ENCODE results near the gene TIGD1. TPM values are rescaled to one million over a fixed set of nuclear protein-coding genes. Genes with fewer than 3 reads are reported as not detected.

TIGD1 gene
- total and polyA plus RNA-seq, 7 donors: 2.3 to 6.8 (median 4.1) TPM

- ATAC-seq: no peak
- TF ChIP-seq CTCF (IDR thresholded peaks at IDR 0.05): no peak
- Histone ChIP-seq H3K27ac (no peak overlapping the region), H3K36me3 (ENCODE audit: insufficient read depth in 1 of 2, low read depth in 1 of 2) (peaks cover 0 to 25% of the 10 kb centered on the region in 2 donors), H3K4me3 (no peak overlapping the region), H3K4me1 (no peaks in the 10 kb centered on the region), H3K9me3 (no peaks in the 10 kb centered on the region), H3K27me3 (ENCODE audit: insufficient read depth in 3 of 3, low read length in 2 of 3) (no peaks in the 10 kb centered on the region)
- 60 to 81% (median 67%) methylated on average over 17 of the region's 17 CpGs for WGBS, 3 donors
- intact Hi-C loops (cut with DNase I): no loop called here
- DNase-seq: no peak
These were observed 4.6 kb downstream of the TIGD1 start for GRCh38 chr2:232545511-232546375.

GRCh38 chr2:232544674-232545073 lies 5.7 kb downstream of the TIGD1 start:
- no peaks in the 10 kb centered on the region for H3K9me3 ChIP-seq
- H3K27ac ChIP-seq: peak overlapping the region; percentile 21
- H3K27me3 ChIP-seq (ENCODE audit: insufficient read depth in 3 of 3, low read length in 2 of 3): no peaks in the 10 kb centered on the region
- H3K4me3 ChIP-seq: no peak overlapping the region
- intact Hi-C loops (cut with DNase I): no loop called here
- no peak for DNase-seq
- no peak for TF ChIP-seq CTCF (IDR thresholded peaks at IDR 0.05)
- peaks cover 1% of the 10 kb centered on the region for H3K4me1 ChIP-seq
- 81 to 91% (median 82%) methylated on average over 6 of the region's 6 CpGs for WGBS, 3 donors
- peaks cover 0 to 25% of the 10 kb centered on the region in 2 donors for H3K36me3 ChIP-seq (ENCODE audit: insufficient read depth in 1 of 2, low read depth in 1 of 2)
- ATAC-seq: no peak

GRCh38 chr2:232543928-232544631 lies 6.3 kb downstream of the TIGD1 start:
- Histone ChIP-seq H3K27me3 (ENCODE audit: insufficient read depth in 3 of 3, low read length in 2 of 3) (no peaks in the 10 kb centered on the region), H3K4me3 (no peak overlapping the region), H3K36me3 (ENCODE audit: insufficient read depth in 1 of 2, low read depth in 1 of 2) (peaks cover 0 to 25% of the 10 kb centered on the region in 2 donors), H3K4me1 (peaks cover 7% of the 10 kb centered on the region), H3K27ac (peak overlapping the region; percentile 21), H3K9me3 (no peaks in the 10 kb centered on the region)
- no peak for DNase-seq
- intact Hi-C loops (cut with DNase I): no loop called here
- WGBS, 3 donors: 77 to 90% (median 79%) methylated on average over 19 of the region's 19 CpGs
- no peak for ATAC-seq
- TF ChIP-seq CTCF (IDR thresholded peaks at IDR 0.05): no peak

GRCh38 chr2:232543491-232543890 lies 6.9 kb downstream of the TIGD1 start:
- Histone ChIP-seq H3K36me3 (ENCODE audit: insufficient read depth in 1 of 2, low read depth in 1 of 2) (peaks cover 0 to 25% of the 10 kb centered on the region in 2 donors), H3K27me3 (ENCODE audit: insufficient read depth in 3 of 3, low read length in 2 of 3) (no peaks in the 10 kb centered on the region), H3K27ac (no peak overlapping the region), H3K4me3 (no peak overlapping the region), H3K4me1 (peaks cover 9% of the 10 kb centered on the region), H3K9me3 (no peaks in the 10 kb centered on the region)
- intact Hi-C loops (cut with DNase I): no loop called here
- DNase-seq: peak in 1 of 2 donors; percentile 40
- no peak for ATAC-seq
- no peak for TF ChIP-seq CTCF (IDR thresholded peaks at IDR 0.05)
- 86 to 93% (median 92%) methylated on average over 14 of the region's 14 CpGs for WGBS, 3 donors
